NCI-H187 treated with DMSO at 0.1 percent for 48 hours (cell line): ENCODE results near the gene HDGF.
"Not testable (repeated sequence)": the region's sequence is repeated elsewhere in the genome, so short reads cannot be mapped to it uniquely, and the experiment has no call there.

ENCODE experiments used
- DNase-seq: peaks from one replicate; lab custom pipeline; 2025; lab: John Stamatoyannopoulos, UW

The HDGF gene

DNA sequence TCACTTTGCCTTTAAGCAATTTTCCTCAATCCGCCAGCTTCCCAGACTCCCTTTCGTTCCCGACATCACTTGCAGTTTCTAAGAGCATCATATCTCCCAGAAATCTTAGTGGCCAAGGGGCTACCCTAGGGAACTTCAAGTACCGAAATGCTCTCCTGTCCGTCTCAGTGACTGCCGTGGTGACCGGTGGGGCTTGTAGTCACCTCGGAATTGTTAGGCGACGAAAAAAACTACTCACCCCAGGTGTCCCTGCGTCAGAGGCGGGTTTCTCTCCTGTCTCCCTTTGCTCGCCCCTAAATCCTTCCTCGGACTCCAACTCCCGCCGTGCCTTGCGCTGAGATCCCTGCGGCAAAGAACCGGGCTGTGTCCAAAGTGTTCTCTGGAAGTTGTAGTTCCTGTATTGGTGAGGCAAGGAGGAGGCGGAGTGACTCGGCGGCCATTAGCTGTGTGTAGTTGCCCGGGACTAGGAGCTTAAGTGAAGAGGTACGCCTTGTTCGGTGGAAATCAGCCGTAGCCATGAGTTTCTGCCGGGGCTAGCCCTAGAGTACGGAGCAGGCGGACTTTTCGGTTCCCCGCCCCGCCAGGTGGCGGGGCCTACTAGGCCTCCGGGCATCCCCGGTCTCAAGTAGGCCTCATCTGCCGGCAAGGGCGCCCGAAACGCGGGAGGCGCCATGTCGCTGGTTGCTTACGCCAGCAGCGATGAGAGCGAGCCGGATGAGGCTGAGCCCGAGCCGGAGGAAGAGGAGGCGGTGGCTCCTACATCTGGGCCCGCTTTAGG, 15.8 kb upstream of the HDGF start, which contains the start of gene PRCC:
Gene PRCC (plus strand): TSS at position 435 of the 778 bp plus-strand sequence. CDS start 237 bp downstream, at position 672.
- DNase-seq, result peak; percentile 100

DNA sequence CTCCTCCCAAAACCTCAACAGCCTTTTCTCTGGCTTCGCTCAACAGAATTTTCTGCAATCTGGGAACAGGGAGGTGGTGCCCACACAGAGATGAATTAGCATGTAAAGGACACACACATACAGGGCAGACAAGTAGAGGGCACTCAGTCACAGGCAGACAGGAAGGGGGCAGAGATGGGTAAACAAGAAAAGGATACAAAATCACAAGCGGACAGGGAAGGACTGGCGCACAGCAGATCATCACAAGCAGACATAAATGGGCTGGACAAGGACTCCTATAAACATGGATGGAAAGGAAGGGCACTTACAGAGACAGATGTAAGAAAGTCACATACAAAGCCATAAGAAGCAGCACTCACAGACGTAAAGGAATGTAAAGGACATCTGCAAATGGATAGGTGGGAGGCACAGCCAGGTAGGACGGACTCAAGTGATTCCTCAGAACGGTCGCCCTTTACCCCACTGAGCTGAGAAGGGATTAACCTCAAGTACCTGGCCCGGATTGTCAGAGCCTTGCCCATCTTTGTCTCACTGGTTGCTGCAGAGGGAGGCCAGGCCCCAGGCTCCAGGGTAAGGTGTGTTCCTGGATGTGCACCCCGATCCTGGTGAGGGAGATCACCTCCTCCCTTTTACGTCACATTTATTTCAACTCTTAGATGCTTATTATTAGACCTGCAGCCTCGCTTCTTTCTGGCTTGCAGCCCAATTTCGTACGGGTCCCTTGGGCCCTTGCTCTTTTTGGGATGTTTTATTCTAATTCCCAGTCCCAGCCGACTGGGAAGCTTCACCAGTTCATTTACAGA, 15.0 kb upstream of the HDGF start:
- no peak for DNase-seq

DNA sequence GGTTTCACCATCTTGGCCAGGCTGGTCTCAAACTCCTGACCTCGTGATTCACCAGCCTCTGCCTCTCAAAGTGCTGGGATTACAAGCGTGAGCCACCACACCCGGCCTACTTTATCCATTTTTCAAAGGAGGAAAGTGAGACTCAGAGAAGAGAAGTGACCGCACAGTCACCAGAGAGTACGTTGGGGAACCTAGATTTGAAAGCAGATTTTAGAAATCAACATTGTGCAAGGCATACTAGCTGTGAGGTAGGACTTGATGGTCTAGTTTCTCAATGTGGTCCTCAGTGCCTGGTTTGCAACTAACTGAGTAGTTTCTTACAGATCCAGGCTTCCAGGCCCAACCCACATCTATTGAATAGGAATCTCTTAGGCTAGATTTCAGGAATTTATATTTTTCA, 14.2 kb upstream of the HDGF start:
- DNase-seq, result no peak

DNA sequence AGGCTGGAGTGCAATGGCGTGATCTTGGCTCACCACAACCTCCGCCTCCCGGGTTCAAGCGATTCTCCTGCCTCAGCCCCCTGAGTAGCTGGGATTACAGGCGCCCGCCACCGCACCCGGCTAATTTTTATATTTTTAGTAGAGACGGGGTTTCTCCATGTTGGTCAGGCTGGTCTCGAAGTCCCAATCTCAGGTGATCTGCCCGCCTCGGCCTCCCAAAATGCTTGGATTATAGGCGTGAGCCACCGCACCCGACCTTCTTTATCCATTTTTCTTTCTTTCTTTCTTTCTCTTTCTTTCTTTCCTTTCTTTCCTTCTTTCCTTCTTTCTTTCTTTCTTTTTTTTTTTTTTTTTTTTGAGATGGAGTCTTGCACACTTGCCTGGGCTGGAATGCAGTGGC, 13.7 kb upstream of the HDGF start:
- not testable (repeated sequence) for DNase-seq

DNA sequence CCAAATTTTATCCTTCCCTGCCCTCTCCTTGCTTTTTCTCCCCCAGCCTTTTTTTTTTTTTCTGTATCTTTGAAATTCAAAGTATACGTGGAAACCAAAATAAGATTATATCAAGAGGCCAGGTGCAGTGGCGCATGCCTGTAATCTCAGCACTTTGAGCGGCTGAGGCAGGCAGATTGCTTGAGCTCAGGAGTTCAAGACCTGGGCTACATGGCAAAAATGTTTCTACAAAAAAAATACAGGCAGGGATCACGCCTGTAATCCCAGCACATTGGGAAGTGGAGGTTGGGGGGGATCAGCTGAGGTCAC, 9.3 kb upstream of the HDGF start:
- no peak for DNase-seq

DNA sequence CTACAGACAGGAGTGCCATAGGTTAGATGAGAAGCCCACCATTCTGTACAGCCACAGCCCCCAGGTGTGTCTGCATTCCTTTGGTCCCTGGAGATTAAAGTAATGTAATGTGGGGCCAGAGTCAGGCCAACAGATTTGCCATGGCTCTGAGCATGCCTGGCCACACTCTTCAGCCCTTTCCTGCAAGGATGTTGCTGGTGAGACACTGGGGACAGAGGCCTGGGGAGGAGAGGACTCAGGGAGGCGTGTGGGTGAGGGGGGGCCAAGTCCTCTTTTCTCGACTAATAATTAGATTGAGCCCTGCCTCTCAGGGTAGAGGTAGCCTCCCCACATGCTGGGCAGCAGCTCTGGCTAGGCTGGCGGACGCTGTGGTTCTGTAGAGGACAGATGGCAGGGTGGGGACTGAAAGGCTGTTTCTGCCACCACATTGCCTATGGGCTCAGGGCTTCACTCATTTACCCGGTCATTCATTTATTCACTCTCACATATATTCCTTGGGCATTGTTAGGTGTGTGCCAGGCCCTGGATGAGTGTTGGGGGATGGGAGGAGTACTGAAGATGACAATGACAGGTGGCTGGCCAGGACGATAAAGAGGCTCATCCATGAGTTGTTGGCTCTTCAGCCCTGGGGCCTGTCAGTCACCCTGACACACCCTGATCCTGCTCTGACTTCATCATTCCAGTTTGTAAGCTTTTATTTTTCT, 8.8 kb upstream of the HDGF start:
- peak; percentile 68 for DNase-seq

DNA sequence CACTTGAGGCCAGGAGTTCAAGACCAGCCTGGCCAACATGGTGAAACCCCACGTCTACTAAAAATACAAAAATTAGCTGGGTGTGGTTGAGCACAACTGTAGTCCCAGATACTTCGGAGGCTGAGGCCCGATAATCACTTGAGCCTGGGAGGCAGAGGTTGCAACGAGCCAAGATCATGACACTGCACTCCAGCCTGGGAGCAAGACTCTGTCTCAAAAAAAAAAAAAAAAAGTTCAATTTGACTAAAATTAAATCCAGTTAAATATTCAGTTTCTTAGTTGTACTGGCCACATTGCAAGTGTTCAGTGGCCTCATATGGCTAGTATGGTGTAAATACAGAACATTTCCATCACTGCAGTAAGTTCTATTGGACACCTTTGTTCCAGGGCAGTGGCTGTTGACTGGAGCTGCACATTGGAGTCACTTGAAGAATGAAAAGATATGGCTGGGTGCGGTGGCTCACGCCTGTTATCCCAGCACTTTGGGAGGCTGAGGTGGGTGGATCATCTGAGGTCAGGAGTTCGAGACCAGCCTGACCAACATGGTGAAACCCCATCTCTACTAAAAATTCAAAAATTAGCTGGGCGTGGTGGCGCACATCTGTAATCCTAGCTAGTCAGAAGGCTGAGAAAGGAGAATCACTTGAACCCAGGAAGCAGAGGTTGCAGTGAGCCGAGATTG, 6.2 kb upstream of the HDGF start:
- not testable (repeated sequence) for DNase-seq

DNA sequence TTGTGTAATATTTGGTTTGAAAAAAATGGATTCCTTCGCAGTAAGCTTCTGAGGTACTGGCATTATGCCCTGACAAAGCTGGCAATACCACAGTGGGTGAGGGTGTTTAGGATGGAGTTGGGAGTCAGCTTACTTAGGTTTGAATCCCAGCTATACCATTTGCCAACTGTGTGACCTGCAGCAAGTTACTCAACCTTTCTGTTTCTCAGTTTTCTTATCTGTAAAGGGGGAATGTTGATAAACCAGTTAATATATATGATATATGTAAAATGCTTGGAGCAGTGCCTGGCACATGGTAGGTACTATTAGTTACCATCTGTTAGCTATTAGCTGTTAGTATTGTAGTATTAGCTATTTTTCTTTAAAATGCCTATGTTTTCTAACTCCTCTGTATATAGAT, 4.9 kb upstream of the HDGF start:
- no peak for DNase-seq

DNA sequence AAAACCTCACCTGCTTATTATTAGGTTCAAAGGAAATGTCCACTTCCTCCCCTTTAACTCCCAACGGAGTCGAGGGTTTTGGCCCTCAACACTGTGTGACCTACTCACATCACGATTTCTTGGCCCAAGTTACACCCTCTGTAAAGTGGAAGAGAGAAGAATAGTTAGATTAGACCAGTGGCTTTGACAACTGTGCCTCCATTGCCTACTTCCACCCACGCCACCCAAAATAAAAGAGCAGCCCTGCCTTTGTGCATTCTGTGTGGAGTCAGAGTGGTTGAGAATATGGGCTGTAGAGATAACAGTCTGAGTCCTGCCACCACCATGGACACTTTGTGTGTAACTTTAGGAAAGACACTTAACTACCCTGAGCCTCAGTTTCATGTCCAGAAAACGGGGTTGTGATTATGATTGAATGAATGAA, 4.1 kb upstream of the HDGF start:
- no peak for DNase-seq

DNA sequence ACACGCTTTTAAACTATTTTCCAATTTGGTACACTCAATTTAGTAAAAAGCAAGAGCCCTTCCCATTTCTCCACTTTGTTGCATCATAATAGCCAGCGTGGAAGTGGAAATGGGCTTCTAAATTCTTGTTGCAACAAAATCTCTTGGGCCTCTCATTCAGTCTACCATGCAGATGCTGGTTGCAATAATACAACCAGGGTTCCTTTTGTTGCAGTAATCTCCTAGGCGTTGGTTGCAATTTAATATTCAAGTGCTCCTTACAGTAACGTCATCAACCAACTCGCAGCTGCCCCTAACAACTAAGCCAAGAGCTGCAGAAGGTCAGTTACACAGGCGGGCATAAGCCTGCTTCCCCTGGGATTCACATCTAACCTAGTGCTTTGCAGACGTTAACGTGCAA, 2.7 kb upstream of the HDGF start:
- peak; percentile 90 for DNase-seq

DNA sequence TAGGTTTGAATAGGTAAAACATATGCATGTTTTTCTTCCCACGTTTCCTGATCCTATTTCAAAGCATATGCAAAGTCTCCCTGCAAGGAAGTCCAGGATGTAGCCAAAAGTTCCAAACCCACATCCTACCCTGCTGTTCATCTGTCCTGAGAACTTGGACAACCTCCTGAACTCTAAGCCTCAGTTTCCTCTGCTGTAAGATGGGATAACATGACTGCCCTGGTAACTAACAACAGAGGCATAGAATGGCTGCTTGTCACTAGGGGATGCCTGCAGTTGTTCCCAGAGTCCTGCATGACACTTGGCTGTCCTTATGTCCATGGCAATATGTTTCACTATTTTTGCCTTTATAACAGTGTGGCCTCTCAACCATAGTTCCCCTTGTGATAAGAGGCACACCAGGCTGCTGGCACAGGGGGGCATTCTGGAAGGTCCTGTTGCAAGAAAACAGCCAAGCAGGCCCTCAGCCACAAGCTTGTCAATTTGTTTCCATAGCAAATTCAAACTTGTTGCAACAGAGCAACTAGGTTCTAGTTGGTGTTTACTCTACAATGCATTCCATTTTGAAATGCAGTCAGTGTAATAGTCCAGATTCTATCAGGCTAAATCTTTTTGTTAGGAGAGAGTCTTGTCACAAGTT, 1.5 kb upstream of the HDGF start:
- DNase-seq, result no peak

DNA sequence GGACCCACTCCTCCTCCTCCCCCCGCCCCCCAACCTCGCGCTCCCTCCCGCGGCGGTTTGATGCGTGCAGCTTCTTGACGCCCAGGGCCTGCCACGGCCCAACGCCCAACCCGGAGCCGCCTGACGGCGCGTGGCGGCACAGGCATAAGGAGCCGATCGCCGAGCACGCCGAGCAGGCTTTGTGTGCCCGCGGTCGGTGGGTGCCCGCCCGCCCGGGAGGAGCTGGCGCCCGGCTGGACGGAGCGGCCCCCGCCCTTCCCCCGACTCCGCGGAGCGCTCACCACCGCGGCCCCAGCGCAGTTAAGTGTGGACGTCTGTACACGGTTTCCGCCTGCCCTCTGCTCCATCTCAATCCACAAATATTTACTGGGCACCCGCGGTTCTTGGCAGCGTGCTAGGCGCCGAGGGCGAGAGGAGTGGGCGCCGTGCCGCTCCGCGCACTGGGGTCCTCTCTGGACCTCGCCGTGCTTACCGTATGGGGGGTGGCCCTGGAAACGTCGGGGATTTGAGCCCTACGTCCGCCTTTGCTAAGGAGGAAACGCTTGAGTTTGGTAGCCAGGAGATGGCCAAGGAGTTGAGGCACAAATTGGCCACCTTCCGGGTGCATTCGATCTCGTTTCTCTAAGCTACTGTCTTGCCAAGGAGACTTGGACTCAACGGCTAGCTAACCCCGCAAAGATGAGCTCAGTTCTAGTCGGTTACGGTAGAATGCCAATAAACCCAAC, 444 bp upstream of the HDGF start:
- DNase-seq, result peak; percentile 95

DNA sequence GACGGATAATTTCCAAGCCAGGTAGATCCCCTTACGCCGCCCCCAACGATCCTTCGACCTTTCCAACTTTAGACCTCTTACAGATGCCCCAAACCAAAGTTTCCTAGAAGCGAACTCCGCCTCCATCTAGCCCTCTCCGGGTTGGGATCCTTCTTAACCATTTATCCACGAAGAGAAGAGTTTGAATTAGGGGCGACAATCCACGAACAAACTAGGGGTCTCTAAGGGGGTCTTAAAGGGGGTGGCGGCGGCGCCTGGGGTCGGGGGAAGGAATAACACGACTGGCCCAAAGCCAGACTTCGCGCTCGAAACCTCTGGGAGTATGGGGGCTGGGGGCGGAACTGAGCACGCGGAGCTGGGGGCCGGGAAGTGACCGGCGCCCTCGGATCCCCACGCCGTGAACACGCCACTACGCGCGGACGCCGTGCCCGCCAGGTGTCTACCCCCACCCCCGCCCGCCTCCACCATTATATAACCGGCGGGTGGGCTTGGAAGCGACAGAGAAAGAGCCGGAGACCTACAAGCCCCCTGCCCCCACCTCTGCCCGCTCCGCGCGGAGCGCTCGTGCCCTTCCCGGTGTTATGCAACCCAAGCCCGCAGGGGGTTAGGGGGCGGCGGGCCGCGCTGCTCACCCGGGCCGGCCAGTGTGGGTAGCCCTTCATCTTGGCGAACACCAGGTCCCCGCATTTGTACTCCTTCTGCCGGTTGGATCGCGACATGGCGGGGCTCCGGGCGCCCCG, 594 bp downstream of the HDGF start:
- no peak for DNase-seq

DNA sequence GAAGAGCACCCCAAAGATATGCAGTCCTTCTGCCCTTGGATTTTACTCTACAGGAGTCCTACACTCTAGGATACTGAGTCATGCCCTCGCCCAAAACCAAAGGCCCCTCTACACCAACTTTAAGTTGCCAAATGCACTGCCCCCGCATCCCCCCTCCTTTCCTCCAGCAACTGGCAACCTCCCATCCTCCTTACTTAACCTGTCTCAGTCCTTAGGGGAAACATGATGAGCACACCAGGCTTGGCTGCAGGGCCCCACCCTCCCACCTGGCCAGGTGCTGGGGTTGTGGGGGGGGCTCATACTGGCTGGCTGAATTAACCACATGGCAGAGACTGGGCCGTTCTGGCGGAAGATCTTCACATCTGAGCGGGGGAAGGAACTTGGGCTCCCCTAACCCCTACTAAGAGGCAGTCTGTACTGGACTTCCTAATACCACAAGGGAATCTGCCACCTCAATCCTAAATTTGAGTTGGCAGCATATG, 1.2 kb downstream of the HDGF start:
- DNase-seq, result peak; percentile 46

DNA sequence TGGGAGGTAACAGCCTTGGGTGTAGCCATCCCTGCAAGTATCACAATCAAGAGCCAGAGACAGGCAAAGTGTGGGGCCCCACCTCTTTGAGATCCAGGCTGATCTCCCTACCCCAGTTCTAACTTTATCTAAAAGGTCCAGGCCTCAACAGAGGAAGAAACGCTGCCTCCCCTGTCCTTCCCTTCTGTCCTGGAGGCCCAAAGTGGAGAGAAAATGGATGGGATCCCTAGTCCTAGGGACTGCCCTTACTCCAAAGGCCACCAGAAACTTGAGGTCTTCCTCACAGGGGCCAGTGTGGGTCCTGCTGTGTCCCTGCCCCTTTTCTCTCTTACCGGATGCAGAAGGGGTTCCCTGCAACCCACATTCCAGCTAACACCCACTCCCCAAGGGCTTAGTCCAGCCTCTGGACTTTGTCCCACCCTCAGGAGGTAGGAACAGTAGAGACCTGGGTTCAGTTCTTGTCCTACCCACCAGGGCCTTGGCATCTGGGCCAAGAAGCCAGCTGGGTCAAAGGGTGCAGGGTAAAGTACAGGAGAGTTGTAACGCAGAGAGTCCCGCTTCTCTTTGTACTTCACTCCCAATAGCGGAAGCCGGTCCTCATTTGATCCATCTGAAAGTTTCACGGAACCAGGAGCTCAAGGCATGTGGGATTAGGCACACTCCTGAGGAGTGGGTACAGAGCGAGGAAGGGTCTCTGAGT, 1.9 kb downstream of the HDGF start:
- no peak for DNase-seq

DNA sequence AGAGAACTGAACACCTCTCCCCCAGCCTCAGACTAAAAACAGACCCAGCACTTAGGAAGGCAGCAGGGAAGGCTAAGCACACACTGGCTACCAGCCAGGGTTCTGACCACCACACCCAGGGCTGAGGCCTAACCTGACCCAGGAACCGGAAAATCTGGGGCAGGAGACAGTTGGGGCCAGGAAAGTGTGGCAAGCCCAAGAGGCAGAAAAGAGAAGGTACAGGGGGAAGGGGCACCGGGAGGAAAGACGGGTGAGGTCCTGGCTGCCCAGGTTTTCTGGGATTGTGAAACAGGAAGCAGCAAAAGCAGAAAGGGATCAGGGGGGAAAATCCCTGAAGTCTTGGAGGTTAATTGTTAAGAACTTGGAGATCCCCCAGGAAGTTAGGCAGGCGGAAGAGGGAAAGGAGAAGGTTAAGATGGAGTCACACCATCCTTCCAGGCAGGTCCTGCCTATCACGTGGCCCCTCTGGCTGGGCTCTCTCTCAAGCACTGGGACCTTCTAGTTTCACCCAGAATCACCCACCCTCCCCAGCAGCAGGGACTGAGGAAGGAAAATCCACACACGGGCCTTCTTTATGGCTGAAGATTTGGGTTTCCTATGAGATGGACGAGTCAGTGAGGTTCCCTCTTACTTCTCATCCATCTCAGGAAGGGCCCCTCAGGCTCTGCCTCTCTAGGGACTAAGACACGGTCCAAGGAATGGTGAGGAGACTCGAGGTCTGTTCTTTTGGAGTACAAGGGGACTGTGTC, 2.6 kb downstream of the HDGF start:
- DNase-seq, result no peak

DNA sequence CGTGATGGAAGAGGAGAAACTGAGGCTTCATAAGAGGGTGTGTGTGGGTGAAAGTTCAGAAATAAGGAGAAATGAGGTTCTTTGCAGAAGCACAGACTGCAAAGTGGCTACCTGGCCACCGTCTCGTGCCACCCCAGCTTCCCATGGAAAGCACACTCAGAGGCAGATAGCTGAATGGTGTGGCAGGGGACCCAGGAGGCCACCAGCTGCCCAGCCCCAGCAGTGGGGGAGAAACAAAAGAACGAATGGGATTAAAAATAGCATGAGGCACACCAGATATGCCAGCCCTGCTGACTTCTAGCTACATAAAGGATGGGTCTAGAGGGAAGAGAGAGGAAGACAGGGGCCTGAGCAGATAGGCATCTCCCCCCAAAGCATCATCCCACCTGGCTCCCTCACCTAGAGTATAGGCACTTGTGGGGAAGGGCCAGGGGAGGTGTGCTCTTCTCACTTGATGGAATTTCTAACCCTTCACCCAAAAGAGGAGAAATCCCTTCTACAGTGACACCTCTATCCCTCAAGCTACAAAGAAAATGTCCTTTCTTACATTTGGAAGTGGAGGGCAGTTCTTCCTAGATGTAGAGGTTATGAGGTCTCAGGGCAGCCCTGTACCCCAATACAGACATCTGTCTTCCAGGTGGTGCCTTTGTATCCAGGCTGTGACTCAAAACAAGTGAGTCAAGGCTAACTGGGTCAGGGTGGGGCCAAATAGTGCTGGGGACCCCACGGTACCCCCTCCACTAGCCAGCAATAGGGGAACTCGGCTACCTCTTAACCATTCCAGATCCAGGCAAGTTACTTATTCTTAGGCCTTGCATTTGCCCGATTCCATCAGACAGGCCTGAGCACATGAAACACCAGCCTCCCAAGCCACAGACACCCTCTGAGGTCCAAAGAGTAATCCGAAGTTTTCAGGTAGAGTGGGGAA, 3.5 kb downstream of the HDGF start:
- DNase-seq, result no peak
